Activated naive CD8-positive, alpha-beta T cell treated with anti-CD3 and anti-CD28 coated beads for 36 hours (primary cell): Measurements from ENCODE around the gene MCTP2. TPM values are rescaled to one million over a fixed set of nuclear protein-coding genes. Genes with fewer than 3 reads are reported as not detected.
"Not testable (repeated sequence)": the region's sequence is repeated elsewhere in the genome, so short reads cannot be mapped to it uniquely, and the experiment has no call there.

Source experiments
- DNase-seq: peaks from one replicate; pipeline ENCODE4 v3.0.0; 2021
- H3K27ac Mint-ChIP-seq: one replicate; pipeline ENCODE4 v1.8.0; 2022; ENCODE audit warnings: mild to moderate bottlenecking, moderate library complexity, mixed read lengths
- H3K27me3 Mint-ChIP-seq: one replicate; pipeline ENCODE4 v1.8.0; 2022; ENCODE audit warnings: mild to moderate bottlenecking, mixed read lengths
- H3K36me3 Mint-ChIP-seq: one replicate; pipeline ENCODE4 v1.8.0; 2021; ENCODE audit warnings: mild to moderate bottlenecking, mixed read lengths
- H3K4me1 Mint-ChIP-seq: one replicate; pipeline ENCODE4 v1.8.0; 2021; ENCODE audit warnings: mixed read lengths
- H3K4me3 Mint-ChIP-seq: one replicate; pipeline ENCODE4 v1.8.0; 2022; ENCODE audit warnings: mild to moderate bottlenecking, moderate library complexity, mixed read lengths
- H3K9me3 Mint-ChIP-seq: one replicate; pipeline ENCODE4 v1.8.0; 2022; ENCODE audit warnings: mixed read lengths
- total RNA-seq, 2 experiments: library from RNA; stranded (reverse); gene quantifications; one replicate each; pipeline ENCODE4 v1.2.3, GENCODE V29; 2021

MCTP2 gene
- total RNA-seq, 2 experiments from 2014 or later: 12.1 to 12.6 TPM

DNA sequence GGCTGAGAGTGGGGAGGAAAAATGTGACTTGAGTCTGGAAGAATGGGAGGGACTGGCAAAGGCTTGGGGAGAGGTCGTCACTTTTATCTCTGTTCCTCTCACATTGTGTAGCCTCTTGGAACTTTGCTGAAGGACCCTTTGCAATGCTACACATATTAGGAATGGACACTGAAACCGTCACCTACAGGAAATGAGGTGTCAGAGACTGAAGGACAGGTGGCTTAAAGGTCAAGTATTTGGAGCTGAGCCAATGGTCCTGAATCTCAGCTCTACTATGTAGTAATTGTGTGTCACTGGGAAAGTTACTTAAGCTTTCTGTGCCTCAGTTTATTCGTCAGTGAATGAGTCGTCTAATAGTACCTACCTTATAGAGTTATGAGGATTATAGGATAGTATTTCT lies 14.7 kb downstream of the MCTP2 start:
- H3K4me1 Mint-ChIP-seq: peaks cover 8% of the 10 kb centered on the region
- H3K9me3 Mint-ChIP-seq: peaks cover 2% of the 10 kb centered on the region
- no peak overlapping the region for H3K27ac Mint-ChIP-seq

DNA sequence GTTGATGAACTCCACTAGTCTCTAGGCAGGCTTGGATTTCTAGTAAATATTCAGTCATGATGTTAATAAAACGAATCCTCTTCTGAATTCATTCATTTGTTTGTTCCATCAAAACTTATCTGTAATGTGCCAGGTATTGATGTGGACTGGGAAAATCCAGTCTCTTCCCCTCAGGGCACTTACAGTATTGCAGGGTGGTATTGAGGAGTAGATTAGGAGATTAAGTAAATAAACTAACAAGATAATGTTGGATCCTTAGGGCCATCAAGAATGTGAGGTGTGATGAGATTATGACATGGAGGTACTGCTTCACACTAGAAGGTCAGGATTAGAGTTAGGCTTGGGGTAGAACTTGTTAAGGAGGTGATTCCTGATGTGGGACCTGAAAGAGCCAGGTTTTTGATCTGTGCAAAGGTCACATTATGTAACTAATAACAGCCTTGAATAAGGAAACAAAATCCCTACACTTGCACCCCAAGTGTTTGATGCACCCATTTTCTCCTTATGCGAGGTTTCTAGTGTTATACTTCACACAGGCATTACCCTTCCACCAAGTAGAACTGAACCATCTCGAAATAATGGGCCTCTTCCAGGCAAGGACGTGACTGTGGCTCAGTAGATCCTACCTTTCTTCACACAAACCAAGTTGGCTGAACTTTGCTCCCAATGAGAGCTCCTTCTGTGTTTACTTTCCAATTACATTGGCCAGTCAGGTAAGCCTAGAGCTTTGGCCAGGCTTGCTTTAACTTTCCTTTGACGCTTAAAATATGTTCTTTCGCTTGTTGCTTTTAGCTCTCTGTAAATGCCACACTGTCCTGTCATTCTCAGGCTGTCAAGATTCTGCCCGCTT lies 16.7 kb downstream of the MCTP2 start:
- Mint-ChIP-seq H3K27ac (no peak overlapping the region), H3K4me1 (peaks cover 12% of the 10 kb centered on the region), H3K36me3 (peaks cover 17% of the 10 kb centered on the region), H3K27me3 (no peaks in the 10 kb centered on the region), H3K4me3 (no peak overlapping the region), H3K9me3 (peaks cover 4% of the 10 kb centered on the region)
- no peak for DNase-seq

More for the DNA sequence above, 14.7 kb downstream of the MCTP2 start:
- no peak overlapping the region for H3K4me3 Mint-ChIP-seq
- H3K36me3 Mint-ChIP-seq: peaks cover 8% of the 10 kb centered on the region
- no peak for DNase-seq
- H3K27me3 Mint-ChIP-seq: no peaks in the 10 kb centered on the region

DNA sequence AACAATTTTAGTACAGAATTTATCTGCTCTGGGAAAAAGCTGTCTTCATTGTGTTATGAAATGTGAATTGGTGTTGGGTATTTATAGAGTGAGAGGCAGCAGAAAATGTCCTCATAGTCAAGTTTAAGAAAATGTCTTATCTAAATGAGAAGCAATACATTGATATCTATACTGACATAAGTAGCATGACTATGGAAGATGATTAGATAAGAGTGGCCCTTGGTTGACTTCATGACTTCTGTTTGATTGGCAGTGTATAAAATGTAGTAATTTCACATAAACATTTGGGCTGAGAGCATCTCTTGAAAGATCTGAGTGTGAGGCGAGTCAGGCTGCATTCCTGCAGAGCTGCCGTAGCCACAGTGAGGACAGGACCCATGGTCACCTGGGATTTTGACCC lies 19.4 kb downstream of the MCTP2 start:
- H3K4me3 Mint-ChIP-seq: no peak overlapping the region
- H3K27me3 Mint-ChIP-seq: no peaks in the 10 kb centered on the region
- H3K9me3 Mint-ChIP-seq: peaks cover 8% of the 10 kb centered on the region
- H3K36me3 Mint-ChIP-seq: peaks cover 21% of the 10 kb centered on the region
- no peak overlapping the region for H3K27ac Mint-ChIP-seq
- H3K4me1 Mint-ChIP-seq: peaks cover 25% of the 10 kb centered on the region
- no peak for DNase-seq

DNA sequence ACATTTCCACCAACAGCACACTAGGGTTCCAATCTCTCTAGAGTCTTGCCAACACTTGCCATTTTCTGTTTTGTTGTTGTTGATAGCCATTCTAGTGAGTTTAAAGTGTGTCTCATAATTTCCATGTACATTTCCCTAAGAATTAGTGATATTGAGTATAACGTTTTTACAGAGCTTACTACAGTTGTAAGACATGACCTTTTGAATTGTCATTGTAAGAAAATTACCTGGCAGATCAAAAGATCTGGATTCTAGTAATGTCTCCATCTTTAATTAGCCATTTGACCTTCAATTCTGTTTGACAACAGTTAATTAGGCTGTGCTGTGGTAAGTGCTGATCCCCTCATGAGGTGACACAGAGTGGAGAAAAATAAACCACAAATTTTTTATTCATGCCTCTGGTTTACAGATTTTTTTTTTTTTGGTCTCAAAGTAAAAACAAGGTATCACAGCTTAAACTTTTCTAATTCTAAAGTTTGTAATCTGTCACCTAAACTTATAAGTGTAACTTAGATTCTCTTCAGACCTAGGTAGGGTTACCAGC lies 20.9 kb downstream of the MCTP2 start:
- peaks cover 21% of the 10 kb centered on the region for H3K36me3 Mint-ChIP-seq
- H3K4me3 Mint-ChIP-seq: no peak overlapping the region
- DNase-seq: no peak
- no peaks in the 10 kb centered on the region for H3K27me3 Mint-ChIP-seq
- no peak overlapping the region for H3K27ac Mint-ChIP-seq
- H3K9me3 Mint-ChIP-seq: peaks cover 8% of the 10 kb centered on the region
- peaks cover 26% of the 10 kb centered on the region for H3K4me1 Mint-ChIP-seq

DNA sequence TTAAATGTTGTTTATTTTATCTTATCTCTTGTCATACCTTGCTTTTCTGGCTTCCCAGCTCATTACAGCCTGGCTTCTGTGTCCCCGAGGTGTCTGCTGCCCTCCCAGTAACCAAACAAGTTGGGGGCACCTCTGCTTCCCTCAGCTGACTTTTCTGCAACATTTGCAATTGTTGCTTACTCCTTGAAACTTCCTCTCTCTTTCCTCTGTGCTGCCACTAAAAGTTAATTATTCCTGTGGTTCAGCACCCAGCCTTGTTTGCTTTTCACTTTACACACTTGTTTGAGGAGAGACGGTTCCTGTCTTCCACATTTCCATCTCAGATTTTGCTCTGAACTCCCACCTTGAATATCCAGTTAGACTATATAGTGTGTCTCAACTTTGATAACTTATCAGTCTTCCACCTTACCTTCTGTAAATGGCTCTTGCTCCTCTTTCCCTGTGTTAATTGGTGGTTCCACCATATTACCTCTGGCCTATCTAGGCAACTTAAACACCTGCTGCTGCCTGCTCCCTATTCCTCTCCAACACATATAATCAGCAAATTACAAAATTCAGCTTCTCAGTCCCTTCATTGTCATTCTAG lies 21.6 kb downstream of the MCTP2 start:
- Mint-ChIP-seq H3K9me3 (peaks cover 8% of the 10 kb centered on the region), H3K27me3 (no peaks in the 10 kb centered on the region), H3K36me3 (peaks cover 21% of the 10 kb centered on the region), H3K4me1 (peaks cover 27% of the 10 kb centered on the region), H3K4me3 (no peak overlapping the region), H3K27ac (peak overlapping the region; percentile 34)
- no peak for DNase-seq

DNA sequence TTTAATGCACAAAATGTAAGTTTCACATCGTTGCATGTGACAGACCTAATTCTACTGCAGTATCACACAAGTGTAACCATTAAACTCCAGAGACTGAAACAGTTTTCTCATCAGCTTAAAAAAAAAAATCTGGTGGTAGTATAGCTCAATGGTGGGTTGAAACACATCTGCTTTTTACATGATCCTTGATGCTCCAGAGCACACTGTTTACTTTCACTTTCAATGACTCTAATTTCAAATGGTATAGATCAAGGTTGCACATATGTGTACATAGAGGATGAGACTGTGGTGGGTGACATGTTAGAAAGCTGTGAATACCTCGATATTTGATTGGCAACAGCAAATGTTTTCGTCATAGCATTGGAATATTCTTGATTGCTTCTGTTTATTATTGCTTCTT lies 22.4 kb downstream of the MCTP2 start:
- Mint-ChIP-seq H3K36me3 (peaks cover 18% of the 10 kb centered on the region), H3K9me3 (peaks cover 8% of the 10 kb centered on the region), H3K27me3 (no peaks in the 10 kb centered on the region), H3K4me1 (peaks cover 30% of the 10 kb centered on the region), H3K27ac (no peak overlapping the region), H3K4me3 (no peak overlapping the region)
- no peak for DNase-seq

DNA sequence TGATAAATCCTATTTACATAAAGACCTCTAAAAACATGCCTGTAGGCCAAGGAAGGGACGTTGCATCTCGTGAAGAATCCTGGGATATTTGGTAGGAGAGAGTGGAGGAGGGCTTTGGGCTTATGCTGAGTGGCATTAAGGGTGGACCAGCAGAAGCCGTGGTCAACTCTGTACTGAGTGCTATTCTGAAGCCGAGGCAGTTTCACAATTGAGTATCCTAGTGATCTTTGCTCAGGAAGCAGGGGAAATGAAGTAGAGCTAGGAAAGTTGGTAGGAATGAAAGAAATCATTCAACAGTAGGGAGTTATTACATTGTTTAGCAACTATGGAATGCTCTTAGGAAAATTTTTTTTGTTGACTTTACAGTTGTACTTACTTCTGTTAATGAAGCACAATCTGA lies 24.2 kb downstream of the MCTP2 start:
- no peak overlapping the region for H3K4me3 Mint-ChIP-seq
- H3K9me3 Mint-ChIP-seq: peaks cover 8% of the 10 kb centered on the region
- no peak overlapping the region for H3K27ac Mint-ChIP-seq
- no peak for DNase-seq
- H3K27me3 Mint-ChIP-seq: no peaks in the 10 kb centered on the region
- peaks cover 18% of the 10 kb centered on the region for H3K36me3 Mint-ChIP-seq
- peaks cover 31% of the 10 kb centered on the region for H3K4me1 Mint-ChIP-seq

DNA sequence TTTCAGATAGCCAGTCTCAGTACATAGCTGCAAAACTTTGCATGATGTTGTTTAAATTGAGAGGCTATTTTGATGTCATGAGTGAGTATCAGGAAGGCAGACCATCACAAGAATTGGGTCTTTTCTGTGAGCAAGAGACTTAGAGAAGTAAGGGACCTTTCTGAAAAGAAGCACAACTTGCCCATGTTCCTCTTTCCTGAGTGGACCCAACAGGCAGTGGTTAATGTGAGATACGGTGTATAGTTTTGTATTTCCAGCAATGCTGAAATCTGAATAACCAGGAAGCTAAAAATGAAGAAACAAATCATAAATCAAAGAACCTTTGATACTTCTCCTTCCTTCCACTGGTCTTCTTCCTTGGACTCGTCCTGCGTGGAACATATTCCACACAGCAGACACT lies 25.1 kb downstream of the MCTP2 start:
- no peak for DNase-seq
- Mint-ChIP-seq H3K4me3 (no peak overlapping the region), H3K4me1 (peaks cover 31% of the 10 kb centered on the region), H3K36me3 (peaks cover 14% of the 10 kb centered on the region), H3K27me3 (no peaks in the 10 kb centered on the region), H3K9me3 (peaks cover 6% of the 10 kb centered on the region), H3K27ac (no peak overlapping the region)

DNA sequence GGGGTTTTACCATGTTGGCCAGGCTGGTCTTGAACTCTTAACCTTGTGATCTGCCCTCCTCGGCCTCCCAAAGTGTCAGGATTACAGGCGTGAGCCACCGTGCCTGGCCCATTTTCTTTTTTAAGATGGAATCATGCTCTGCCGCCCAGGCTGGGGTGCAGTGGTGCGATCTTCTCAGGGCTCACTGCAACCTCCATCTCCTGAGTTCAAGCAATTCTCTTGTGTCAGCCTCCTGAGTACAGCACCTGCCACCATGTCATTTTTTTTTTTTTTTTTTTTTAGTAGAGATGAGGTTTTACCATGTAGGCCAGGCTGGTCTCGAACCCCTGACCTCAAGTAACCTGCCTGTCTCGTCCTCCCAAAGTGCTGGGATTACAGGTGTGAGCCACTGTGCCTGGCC lies 26.4 kb downstream of the MCTP2 start:
- H3K4me3 Mint-ChIP-seq, H3K27ac Mint-ChIP-seq, H3K9me3 Mint-ChIP-seq, H3K36me3 Mint-ChIP-seq, H3K27me3 Mint-ChIP-seq, DNase-seq: not testable (repeated sequence)
- peaks cover 28% of the 10 kb centered on the region for H3K4me1 Mint-ChIP-seq

DNA sequence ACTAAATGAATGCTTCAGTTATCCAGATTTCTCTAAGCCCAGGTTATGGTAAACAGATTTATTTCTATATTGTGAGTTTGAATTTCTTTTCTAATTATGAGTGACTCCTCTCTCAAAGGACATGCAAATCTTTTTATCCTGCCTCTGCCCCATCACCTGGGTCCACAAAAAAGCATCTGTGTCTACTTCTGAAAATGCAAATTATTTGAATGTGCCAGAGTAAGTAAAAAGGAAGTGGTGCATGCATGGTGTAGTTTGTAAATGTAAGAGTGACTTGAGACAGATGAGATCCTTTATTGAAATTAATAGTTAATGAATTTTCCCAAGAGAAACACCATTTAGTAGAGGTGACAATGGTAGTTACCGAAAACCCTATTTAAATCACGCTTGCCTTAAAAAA lies 26.9 kb downstream of the MCTP2 start:
- no peak overlapping the region for H3K27ac Mint-ChIP-seq
- peaks cover 27% of the 10 kb centered on the region for H3K4me1 Mint-ChIP-seq

DNA sequence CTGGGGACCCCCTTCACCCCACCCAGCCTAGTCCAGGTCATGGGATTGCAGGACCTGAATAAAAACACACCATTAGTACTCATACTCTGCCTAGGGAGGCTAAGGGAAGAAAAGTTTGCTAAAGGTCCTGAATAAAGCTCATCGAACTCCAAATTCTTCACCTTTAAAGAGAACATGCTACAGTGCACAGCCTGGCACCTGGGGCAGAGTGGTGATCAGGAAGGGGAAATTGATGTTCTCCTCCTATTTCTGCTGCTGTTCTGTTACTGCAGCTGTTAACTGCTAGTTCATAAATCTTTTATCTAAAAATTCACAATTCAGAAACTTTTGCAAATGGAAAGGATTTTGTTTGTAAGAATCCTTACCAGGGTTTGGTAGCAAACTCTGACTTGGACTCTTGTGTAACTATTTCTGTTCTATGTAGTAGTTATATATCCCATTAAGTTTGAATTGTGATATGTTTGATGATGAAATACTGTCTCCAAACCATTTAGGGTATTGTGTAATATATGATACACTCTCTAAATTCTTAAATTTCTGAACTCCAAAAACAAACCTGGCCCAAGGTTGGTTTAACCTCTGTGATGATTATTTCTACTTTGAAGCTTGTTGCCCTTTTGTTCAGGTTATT lies 27.9 kb downstream of the MCTP2 start:
- Mint-ChIP-seq H3K36me3 (no peaks in the 10 kb centered on the region), H3K4me1 (peaks cover 21% of the 10 kb centered on the region), H3K4me3 (no peak overlapping the region), H3K27ac (no peak overlapping the region), H3K9me3 (no peaks in the 10 kb centered on the region), H3K27me3 (no peaks in the 10 kb centered on the region)
- DNase-seq: no peak

More for the DNA sequence above, 26.9 kb downstream of the MCTP2 start:
- H3K36me3 Mint-ChIP-seq: peaks cover 2% of the 10 kb centered on the region
- H3K4me3 Mint-ChIP-seq: no peak overlapping the region
- H3K9me3 Mint-ChIP-seq: peaks cover under 1% of the 10 kb centered on the region
- no peak for DNase-seq
- no peaks in the 10 kb centered on the region for H3K27me3 Mint-ChIP-seq

DNA sequence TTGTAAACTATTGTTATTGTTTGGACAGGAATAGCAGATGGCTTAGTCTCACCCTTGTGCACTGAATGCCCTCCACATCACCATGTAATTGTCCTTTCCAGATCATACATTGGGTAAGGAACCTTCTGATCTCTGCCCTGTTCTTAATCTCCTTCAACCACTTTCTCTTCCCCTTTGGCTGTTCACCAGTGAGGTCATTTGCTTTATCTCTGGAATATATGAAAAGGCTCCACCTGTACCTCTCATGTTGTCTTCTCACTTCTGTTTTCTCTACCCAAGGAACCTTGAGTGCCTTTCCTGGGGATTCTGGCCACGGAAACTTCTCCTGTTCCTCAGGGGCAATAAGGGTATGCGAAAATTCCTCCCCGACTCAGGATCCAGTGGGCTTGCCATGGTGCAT lies 28.5 kb downstream of the MCTP2 start:
- H3K27me3 Mint-ChIP-seq: no peaks in the 10 kb centered on the region
- DNase-seq: no peak
- H3K4me1 Mint-ChIP-seq: peaks cover 19% of the 10 kb centered on the region
- no peaks in the 10 kb centered on the region for H3K36me3 Mint-ChIP-seq
- H3K4me3 Mint-ChIP-seq: no peak overlapping the region
- H3K9me3 Mint-ChIP-seq: no peaks in the 10 kb centered on the region
- H3K27ac Mint-ChIP-seq: no peak overlapping the region

DNA sequence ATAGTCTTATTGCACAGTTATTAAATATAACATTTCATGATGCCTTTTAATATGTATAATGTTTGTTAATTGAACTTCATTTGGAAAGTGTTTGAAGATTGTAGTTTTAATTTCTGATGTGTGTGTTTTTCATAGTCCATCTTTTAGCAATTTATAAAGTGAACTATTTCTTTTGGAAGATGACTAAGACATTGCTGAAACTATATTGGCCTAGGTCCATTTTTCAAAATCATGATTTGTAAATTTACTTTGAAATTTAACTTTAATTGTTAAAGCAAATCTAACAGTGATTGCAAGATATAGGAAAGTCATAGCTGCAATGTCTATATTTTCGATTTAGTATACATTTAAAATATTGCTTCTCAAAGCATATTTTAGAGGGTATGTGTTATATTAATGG lies 30.8 kb downstream of the MCTP2 start:
- no peak for DNase-seq

DNA sequence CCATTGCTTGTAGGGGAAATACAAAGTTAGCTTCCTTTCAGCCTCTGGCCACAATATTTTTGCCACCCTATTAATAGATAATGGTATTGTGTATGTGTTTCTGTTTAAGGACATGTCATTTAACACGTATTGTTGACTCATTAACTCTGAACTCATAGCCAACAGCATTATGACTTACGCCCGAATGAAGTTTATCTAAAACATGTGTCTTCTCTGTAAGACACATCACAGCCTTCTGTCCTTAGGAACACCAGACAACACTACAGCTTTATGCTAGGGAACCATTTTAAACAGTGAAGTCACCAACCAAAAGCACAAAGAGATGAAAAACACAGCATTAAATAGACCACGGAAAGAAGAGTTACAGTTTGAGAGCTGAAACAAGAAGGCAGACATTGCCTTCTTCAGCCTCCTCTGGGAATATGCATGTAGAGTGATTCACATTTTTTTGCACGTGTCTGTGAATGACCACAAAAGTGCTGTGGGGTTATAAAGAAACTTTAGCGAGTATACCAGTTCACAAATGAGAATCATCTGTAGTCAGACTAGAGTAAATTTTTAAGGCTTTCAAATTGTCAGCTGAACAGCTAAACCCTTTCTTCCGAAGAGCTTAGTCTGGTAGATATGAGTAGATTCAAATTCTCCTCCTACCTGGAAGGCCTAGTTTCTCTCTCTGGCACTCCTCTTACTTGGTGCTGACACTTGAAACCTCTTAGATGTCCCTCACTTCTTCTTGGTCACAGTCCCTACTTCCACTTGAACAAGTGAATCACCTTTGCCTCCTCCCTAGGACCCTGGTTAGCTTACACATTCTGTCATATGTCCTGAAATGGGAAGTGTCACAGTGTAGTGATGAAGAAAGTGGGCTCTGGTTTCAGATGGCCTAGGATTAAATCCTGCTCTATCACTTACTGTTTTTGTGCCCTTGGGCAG lies 32.2 kb downstream of the MCTP2 start:
- Mint-ChIP-seq H3K9me3 (peaks cover 3% of the 10 kb centered on the region), H3K4me1 (peaks cover 16% of the 10 kb centered on the region), H3K27ac (peak overlapping the region; percentile 5), H3K4me3 (no peak overlapping the region), H3K27me3 (no peaks in the 10 kb centered on the region), H3K36me3 (peaks cover 3% of the 10 kb centered on the region)
- DNase-seq: no peak

More for the DNA sequence above, 30.8 kb downstream of the MCTP2 start:
- Mint-ChIP-seq H3K27me3 (no peaks in the 10 kb centered on the region), H3K4me1 (peaks cover 20% of the 10 kb centered on the region), H3K36me3 (no peaks in the 10 kb centered on the region), H3K9me3 (no peaks in the 10 kb centered on the region), H3K27ac (no peak overlapping the region), H3K4me3 (no peak overlapping the region)
